CD4-positive, alpha-beta T cell treated with Interleukin-15 for 1 hour (primary cell): ENCODE results near the gene ERAP2.
"Not testable (repeated sequence)": the region's sequence is repeated elsewhere in the genome, so short reads cannot be mapped to it uniquely, and the experiment has no call there.

Experiments used
- DNase-seq: peaks from one replicate; pipeline ENCODE4 v3.0.0-alpha.2; 2020

Gene ERAP2, protein sequence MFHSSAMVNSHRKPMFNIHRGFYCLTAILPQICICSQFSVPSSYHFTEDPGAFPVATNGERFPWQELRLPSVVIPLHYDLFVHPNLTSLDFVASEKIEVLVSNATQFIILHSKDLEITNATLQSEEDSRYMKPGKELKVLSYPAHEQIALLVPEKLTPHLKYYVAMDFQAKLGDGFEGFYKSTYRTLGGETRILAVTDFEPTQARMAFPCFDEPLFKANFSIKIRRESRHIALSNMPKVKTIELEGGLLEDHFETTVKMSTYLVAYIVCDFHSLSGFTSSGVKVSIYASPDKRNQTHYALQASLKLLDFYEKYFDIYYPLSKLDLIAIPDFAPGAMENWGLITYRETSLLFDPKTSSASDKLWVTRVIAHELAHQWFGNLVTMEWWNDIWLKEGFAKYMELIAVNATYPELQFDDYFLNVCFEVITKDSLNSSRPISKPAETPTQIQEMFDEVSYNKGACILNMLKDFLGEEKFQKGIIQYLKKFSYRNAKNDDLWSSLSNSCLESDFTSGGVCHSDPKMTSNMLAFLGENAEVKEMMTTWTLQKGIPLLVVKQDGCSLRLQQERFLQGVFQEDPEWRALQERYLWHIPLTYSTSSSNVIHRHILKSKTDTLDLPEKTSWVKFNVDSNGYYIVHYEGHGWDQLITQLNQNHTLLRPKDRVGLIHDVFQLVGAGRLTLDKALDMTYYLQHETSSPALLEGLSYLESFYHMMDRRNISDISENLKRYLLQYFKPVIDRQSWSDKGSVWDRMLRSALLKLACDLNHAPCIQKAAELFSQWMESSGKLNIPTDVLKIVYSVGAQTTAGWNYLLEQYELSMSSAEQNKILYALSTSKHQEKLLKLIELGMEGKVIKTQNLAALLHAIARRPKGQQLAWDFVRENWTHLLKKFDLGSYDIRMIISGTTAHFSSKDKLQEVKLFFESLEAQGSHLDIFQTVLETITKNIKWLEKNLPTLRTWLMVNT

GRCh38 chr5:96876292-96876850 lies at the start of gene ERAP2:
TSS of gene ERAP2 (plus strand) at chr5:96876500. CDS start at chr5:96879686, 3,186 bp downstream.
- no peak for DNase-seq

- no peak for DNase-seq
Observed at GRCh38 chr5:96829297-96829696, 47.0 kb upstream of the ERAP2 start.

DNA sequence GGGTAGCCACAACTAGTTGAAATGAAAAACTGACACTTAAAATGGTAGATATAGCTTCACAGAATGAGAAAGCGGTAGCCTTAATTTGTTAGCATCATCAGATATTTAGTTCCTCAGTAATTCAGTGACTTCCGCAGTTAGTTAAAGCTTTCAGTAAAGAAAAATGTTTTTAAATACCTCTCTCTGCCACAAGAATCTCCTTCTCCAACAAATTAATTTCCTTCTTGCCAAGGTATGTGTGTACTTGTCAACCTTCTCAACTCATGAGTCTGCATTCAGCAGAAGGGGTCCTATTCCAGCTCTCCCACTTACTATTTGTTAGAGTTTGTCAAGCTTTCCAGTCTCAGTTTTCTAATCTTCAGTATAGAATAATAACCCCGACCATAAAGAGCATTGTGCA lies 42.3 kb upstream of the ERAP2 start:
- no peak for DNase-seq

- DNase-seq = no peak
Observed at GRCh38 chr5:96835791-96836191, 40.5 kb upstream of the ERAP2 start.

GRCh38 chr5:96836817-96837216 lies 39.5 kb upstream of the ERAP2 start:
- DNase-seq = no peak

- no peak for DNase-seq
Observed at GRCh38 chr5:96837303-96837702, 39.0 kb upstream of the ERAP2 start.

DNA sequence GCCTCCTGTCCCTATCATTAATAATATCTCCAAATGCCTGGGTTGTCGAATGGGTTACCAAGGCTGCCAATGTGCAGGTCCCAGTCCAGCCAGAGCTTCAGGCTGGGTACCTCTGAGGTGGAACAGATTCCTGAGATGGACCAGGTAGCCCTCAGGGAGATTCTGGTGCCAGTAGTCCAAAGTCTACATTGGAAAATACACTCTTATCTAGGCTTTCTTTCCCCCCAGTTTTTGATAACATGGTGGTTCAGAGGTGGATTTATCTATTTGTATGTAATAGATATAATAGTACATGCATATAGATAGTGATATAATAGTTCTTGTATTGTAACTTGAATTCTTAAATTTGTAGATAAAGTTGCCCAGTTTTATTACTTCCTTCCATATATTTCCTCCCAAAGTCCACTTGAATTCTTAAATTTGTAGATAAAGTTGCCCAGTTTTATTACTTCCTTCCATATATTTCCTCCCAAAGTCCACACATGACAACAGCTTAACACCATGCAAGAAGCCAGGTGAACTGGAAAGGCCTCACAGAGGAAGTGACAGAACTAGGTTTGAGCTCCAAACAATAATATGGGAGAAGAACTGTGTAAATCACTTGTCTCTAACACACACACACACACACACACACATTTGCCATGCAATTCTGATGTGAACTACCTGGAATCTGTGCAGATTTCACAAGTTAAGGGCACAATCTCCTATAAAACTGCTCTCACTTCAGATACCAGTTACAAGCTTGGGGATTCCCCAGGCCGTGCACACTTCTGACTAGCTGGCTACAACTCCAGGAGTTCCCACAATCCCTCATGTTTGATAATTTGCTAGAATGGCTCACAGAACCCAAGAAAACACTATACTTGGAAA lies 37.9 kb upstream of the ERAP2 start:
- no peak for DNase-seq

DNA sequence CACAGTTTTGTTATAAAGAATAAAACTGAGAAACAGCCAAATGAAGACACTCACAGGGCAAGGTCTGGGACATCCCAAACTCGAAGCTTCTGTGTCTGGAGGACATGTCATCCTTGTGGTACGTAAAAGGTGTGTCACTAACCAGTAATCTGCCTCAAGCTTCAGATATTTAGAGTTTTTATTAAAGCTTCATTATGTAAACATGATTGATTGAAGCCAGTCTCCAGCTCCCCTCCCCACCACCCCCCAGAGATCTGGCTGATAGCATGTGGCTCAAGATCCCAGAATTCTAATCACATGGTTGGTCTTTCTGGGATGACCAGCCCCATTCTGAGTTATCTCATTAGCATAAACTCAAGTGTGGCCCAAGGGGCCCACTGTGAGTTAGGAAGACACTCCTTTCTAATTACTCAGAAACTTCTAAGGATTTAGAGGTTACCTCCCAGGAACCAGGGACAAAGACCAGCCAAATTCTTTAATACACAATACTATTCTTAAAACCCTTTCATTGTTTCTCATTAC lies 37.2 kb upstream of the ERAP2 start:
- DNase-seq = no peak

- not testable (repeated sequence) for DNase-seq
Observed at GRCh38 chr5:96841931-96842330, 34.4 kb upstream of the ERAP2 start.

DNA sequence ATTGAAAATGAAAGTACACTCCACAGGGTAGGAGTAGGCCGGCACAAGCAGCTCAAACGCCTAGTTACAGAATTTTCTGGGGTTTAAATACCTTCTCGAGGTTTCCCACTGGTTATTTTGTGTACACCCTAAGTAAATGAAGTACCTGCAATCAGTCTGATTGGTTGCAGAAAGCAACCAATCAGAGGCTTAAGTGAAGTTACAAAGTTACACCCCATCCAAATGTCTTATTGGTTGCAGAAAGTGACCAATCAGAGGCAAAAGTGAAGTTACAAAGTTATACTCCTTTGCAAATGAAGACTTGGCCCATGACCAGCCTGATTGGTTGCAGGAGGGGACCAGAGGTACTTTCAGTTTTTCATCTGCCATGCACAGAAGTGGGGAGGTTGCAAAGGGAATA lies 33.2 kb upstream of the ERAP2 start:
- no peak for DNase-seq

- no peak for DNase-seq
Observed at GRCh38 chr5:96844481-96844990, 31.8 kb upstream of the ERAP2 start.

DNA sequence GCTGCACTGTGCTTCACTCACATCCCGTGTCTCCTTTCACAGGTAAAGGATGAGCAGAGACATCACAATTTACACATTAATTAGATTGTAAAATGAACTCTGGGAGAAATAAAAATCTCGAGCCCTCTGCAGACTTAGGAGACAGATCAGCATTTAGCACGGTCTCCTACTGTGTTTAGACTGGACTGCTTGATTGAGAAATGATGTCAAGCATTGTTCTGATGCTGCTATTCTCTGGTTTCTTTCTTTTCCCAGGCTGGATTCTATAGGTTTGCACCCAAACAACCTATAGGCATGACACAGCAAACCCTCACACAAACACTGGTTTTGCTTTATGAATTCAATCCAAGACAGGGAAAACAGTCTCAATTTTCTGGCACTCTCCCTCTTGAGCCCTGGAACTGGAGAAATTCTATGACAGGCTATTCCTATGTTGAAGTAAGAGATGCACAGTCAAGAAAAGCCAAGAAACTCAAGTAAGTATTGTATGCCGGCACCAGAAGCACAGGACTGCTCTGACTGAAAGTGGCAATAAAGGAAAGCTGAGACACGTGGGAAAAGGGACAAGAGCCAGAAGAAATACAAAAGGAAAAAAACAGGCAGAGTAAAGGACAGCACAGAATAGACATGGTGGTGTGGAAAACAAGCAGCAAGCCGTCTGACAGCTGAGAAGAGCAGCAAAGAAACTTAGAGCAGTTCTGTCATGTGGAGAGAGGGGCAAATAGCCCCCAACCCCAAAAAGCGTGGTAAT lies 24.8 kb upstream of the ERAP2 start:
- DNase-seq = no peak

- no peak for DNase-seq
Observed at GRCh38 chr5:96852759-96853158, 23.5 kb upstream of the ERAP2 start.

DNA sequence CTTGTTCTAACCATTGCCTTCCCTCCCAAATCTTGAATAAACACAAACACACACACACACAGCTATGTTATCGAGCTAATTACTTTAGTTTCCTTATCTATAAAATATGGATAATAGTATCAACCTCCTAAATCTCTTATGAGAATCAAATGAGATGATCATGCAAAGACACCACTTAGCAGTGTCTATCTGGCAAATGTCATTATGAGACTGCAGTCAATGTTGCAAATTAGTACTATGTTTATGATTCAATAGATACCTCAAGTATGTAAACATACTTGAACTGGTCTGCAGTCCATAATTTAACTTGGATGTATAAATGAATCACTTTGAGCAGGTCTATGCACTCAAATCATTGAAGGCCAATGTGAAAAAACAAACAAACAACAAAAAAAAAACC lies 22.2 kb upstream of the ERAP2 start:
- DNase-seq = no peak

- DNase-seq = no peak
Observed at GRCh38 chr5:96855031-96855872, 21.0 kb upstream of the ERAP2 start.

DNA sequence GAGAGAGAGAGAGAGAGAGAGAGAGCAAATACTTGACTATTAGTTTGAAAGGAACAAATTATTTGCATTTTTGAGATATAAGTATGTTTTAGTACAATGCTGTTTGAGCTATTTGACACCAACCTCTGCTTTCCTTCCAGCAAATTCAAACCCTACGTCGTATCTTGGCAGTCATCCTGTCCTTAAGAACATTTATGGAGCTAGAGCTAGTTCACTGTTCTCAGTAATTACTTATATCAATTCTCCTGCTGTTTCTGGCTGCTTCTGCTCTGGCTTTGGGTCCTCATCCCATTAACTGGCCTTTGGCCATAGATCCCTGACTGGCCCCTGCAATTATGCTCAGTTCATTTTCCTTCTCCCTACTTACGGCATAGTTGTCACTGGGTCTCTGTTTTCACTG lies 19.9 kb upstream of the ERAP2 start:
- DNase-seq = no peak

GRCh38 chr5:96857454-96857853 lies 18.8 kb upstream of the ERAP2 start:
- DNase-seq = no peak

DNA sequence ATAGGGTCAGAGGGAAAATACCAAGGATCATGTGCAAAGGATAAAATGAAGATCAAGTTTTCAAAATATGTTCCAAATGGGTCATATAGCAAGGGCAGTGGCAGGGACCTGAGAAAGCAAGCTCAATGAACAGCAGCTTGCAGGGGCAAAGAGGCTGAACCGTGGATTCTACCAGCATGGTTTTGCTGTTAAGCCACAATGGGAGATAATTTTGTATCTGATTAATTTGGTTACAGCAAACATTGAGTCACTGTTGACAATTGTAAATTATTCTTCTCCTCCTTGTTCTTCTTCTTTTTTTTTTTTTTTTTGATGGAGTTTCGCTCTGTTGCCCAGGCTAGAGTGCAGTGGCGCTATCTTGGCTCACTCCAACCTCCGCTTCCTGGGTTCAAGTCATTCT lies 18.4 kb upstream of the ERAP2 start:
- DNase-seq = no peak

DNA sequence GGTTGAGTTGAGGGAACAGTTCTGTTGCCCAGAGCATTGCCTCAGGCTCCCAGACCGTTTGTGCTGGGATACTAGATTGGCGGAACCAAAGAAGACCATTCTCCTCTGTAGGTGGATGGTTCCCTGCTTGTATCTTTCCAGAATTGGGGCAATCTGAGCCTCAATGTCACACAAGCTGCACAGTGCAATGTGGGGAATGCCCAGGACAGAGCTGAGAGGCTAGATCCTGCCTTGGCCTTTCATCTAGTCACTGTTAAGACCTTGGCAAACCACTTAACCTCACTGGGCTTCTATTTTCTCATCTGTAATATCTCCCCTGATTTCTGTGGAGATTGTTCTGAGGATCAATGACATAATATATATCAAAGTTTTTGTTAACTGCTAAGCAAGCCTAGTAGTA lies 16.9 kb upstream of the ERAP2 start:
- DNase-seq = no peak

DNA sequence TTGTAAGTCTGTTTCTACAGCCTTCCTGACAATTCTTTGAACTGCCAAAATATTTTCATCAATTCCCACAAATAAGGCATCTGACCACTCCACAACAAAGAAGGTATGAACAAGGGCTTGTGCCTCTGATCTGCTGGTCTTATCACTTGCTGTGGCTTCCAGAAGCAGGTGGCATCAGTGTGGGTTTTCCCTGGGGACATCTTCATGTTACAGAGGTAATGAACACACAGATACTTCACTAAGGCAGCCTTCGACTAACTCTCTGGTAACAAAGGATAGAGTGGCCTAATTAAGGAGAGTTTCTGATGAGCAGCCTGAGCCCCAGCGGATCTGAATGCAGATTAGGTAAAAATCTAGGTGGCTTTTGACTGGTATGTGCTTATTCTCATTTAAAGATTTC lies 15.2 kb upstream of the ERAP2 start:
- DNase-seq = no peak
